WTC11 (cell line): ENCODE results near the gene STXBP1.

Source experiments
- ARID4B ChIP-seq: sonication (generic); formaldehyde crosslinking; IDR thresholded peaks from 2 replicates; pipeline ENCODE4 v1.8.0; 2023; ENCODE audit warnings: missing genetic modification reagents, mild to moderate bottlenecking, borderline replicate concordance
- CTCF ChIP-seq: fragments of 200-600 bp; IDR thresholded peaks from 2 replicates; pipeline ENCODE4 v1.8.0; 2022; ENCODE audit warnings: antibody characterized with exemption
- ESRRA ChIP-seq: sonication (generic); formaldehyde crosslinking; IDR thresholded peaks from 2 replicates; pipeline ENCODE4 v1.8.1; 2022; ENCODE audit warnings: mild to moderate bottlenecking, missing genetic modification reagents, borderline replicate concordance
- ETV6 ChIP-seq: sonication (generic); formaldehyde crosslinking; IDR thresholded peaks from 2 replicates; pipeline ENCODE4 v1.8.1; 2022; ENCODE audit warnings: mild to moderate bottlenecking, missing genetic modification reagents
- IRF1 ChIP-seq: sonication (generic); formaldehyde crosslinking; IDR thresholded peaks from 2 replicates; pipeline ENCODE4 v1.8.0; 2023; ENCODE audit warnings: missing genetic modification reagents
- NFYB ChIP-seq: sonication (generic); formaldehyde crosslinking; conservative IDR thresholded peaks from 2 replicates; pipeline ENCODE4 v1.8.0; 2022; ENCODE audit warnings: low read depth, missing genetic modification reagents
- PRRX2 ChIP-seq: fragments of 250-450 bp; sonication (Bioruptor Pico); IDR thresholded peaks from 2 replicates; pipeline ENCODE4 v1.8.0; 2021; ENCODE audit warnings: mild to moderate bottlenecking
- RELA ChIP-seq: sonication (generic); formaldehyde crosslinking; IDR thresholded peaks from 2 replicates; pipeline ENCODE4 v1.8.1; 2022; ENCODE audit warnings: missing genetic modification reagents, mild to moderate bottlenecking, borderline replicate concordance
- ZNF121 ChIP-seq: sonication (generic); formaldehyde crosslinking; IDR thresholded peaks from 2 replicates; pipeline ENCODE4 v1.8.0; 2023; ENCODE audit warnings: missing genetic modification reagents
- ZNF232 ChIP-seq: sonication (generic); formaldehyde crosslinking; IDR thresholded peaks from 2 replicates; pipeline ENCODE4 v1.8.0; 2022; ENCODE audit warnings: mild to moderate bottlenecking, missing genetic modification reagents
- TF ChIP-seq, protein P1 (sequence below): sonication (generic); formaldehyde crosslinking; IDR thresholded peaks from 2 replicates; pipeline ENCODE4 v1.8.1; 2022; ENCODE audit warnings: low read depth, mild to moderate bottlenecking, moderate library complexity, missing genetic modification reagents, borderline replicate concordance
- TF ChIP-seq, protein P2 (sequence below): sonication (generic); formaldehyde crosslinking; IDR thresholded peaks from 2 replicates; pipeline ENCODE4 v1.8.1; 2023; ENCODE audit warnings: mild to moderate bottlenecking, moderate library complexity, missing genetic modification reagents

GRCh38 chr9:127732444-127732843, 120.4 kb downstream of the STXBP1 start:
- TF ChIP-seq CTCF (no peak), ETV6 (CRISPR knock-in tag) (no peak), IRF1 (no peak), ZNF121 (CRISPR knock-in tag) (no peak), NFYB (CRISPR knock-in tag) (no peak), ESRRA (no peak), ZNF232 (CRISPR knock-in tag) (no peak), ARID4B (CRISPR knock-in tag) (no peak), RELA (no peak), PRRX2 (CRISPR knock-in tag) (no peak)
- TF ChIP-seq, protein P1, sequence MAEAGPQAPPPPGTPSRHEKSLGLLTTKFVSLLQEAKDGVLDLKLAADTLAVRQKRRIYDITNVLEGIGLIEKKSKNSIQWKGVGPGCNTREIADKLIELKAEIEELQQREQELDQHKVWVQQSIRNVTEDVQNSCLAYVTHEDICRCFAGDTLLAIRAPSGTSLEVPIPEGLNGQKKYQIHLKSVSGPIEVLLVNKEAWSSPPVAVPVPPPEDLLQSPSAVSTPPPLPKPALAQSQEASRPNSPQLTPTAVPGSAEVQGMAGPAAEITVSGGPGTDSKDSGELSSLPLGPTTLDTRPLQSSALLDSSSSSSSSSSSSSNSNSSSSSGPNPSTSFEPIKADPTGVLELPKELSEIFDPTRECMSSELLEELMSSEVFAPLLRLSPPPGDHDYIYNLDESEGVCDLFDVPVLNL (CRISPR knock-in tag) = no peak
- TF ChIP-seq, protein P2, sequence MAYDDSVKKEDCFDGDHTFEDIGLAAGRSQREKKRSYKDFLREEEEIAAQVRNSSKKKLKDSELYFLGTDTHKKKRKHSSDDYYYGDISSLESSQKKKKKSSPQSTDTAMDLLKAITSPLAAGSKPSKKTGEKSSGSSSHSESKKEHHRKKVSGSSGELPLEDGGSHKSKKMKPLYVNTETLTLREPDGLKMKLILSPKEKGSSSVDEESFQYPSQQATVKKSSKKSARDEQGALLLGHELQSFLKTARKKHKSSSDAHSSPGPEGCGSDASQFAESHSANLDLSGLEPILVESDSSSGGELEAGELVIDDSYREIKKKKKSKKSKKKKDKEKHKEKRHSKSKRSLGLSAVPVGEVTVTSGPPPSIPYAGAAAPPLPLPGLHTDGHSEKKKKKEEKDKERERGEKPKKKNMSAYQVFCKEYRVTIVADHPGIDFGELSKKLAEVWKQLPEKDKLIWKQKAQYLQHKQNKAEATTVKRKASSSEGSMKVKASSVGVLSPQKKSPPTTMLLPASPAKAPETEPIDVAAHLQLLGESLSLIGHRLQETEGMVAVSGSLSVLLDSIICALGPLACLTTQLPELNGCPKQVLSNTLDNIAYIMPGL (CRISPR knock-in tag) = no peak
